ENCODE results near the gene PRM3. TPM values are rescaled to one million over a fixed set of nuclear protein-coding genes. Genes with fewer than 3 reads are reported as not detected.

PRM3 gene
- total and polyA plus RNA-seq, 4 donors = not detected

DNA sequence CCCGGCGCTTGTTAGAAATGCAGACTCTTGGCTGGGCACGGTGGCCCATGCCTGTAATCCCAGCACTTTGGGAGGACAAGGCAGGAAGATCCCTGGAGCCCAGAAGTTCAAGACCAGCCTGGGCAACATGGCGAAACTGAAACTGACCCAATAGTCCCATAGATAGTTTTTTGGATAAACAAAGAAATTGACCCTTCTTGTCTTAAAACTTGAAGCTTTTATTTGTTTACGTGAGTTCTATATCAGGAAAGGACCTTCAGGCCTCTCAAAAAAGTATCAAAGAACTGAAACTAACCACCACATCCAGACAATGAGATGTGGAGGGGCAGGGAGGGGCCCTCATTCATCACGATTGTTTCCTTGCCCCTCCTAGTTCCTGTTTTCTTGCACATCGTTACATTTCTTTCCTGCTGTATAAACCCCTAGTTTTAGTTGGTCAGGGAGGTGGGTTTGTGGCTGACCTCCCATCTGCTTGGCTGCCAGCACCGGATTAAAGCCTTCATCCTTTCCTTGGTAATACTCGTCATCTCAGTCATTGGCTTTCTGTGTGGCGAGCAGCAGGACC is 37.6 kb upstream of the PRM3 start:
- Histone ChIP-seq H3K9me3 (ENCODE audit: control insufficient read depth in 4 of 4, low read length in 3 of 4) (no peaks in the 10 kb centered on the region), H3K27ac (ENCODE audit: low read depth in 1 of 2, low read length in 2 of 2) (no peak overlapping the region), H3K4me3 (ENCODE audit: low read depth in 1 of 3, low read length in 3 of 3) (no peak overlapping the region), H3K9ac (ENCODE audit: low read depth in 1 of 2, low read length in 2 of 2) (no peak overlapping the region), H3K36me3 (ENCODE audit: control insufficient read depth in 4 of 4, insufficient read depth in 3 of 4, low read depth in 1 of 4, low read length in 3 of 4) (no peaks in the 10 kb centered on the region), H3K27me3 (ENCODE audit: control insufficient read depth in 4 of 4, insufficient read depth in 4 of 4, low read length in 3 of 4) (no peaks in the 10 kb centered on the region), H3K4me1 (ENCODE audit: control insufficient read depth in 4 of 4, insufficient read depth in 4 of 4, low read length in 3 of 4) (peaks cover 0 to 5% (median 1%) of the 10 kb centered on the region in 4 donors)
- TF ChIP-seq EGR1 (IDR thresholded peaks at IDR 0.05; ENCODE audit: low read depth in 2 of 2) = no peak
- TF ChIP-seq, protein P1, sequence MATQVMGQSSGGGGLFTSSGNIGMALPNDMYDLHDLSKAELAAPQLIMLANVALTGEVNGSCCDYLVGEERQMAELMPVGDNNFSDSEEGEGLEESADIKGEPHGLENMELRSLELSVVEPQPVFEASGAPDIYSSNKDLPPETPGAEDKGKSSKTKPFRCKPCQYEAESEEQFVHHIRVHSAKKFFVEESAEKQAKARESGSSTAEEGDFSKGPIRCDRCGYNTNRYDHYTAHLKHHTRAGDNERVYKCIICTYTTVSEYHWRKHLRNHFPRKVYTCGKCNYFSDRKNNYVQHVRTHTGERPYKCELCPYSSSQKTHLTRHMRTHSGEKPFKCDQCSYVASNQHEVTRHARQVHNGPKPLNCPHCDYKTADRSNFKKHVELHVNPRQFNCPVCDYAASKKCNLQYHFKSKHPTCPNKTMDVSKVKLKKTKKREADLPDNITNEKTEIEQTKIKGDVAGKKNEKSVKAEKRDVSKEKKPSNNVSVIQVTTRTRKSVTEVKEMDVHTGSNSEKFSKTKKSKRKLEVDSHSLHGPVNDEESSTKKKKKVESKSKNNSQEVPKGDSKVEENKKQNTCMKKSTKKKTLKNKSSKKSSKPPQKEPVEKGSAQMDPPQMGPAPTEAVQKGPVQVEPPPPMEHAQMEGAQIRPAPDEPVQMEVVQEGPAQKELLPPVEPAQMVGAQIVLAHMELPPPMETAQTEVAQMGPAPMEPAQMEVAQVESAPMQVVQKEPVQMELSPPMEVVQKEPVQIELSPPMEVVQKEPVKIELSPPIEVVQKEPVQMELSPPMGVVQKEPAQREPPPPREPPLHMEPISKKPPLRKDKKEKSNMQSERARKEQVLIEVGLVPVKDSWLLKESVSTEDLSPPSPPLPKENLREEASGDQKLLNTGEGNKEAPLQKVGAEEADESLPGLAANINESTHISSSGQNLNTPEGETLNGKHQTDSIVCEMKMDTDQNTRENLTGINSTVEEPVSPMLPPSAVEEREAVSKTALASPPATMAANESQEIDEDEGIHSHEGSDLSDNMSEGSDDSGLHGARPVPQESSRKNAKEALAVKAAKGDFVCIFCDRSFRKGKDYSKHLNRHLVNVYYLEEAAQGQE (IDR thresholded peaks at IDR 0.05) = no peak
- no peak for TF ChIP-seq HNF4G (IDR thresholded peaks at IDR 0.05)
- TF ChIP-seq, protein P2, sequence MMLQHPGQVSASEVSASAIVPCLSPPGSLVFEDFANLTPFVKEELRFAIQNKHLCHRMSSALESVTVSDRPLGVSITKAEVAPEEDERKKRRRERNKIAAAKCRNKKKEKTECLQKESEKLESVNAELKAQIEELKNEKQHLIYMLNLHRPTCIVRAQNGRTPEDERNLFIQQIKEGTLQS (IDR thresholded peaks at IDR 0.05) = no peak
- TF ChIP-seq, protein P3, sequence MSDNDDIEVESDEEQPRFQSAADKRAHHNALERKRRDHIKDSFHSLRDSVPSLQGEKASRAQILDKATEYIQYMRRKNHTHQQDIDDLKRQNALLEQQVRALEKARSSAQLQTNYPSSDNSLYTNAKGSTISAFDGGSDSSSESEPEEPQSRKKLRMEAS (IDR thresholded peaks at IDR 0.05) = no peak
- no peak for TF ChIP-seq HNF4A (conservative IDR thresholded peaks at IDR 0.05)
- no peak for TF ChIP-seq GABPA (IDR thresholded peaks at IDR 0.05 in 1 of 2, conservative IDR thresholded peaks at IDR 0.05 in 1 of 2)
- TF ChIP-seq FOXA1 (IDR thresholded peaks at IDR 0.05) = no peak
- TF ChIP-seq, protein P4, sequence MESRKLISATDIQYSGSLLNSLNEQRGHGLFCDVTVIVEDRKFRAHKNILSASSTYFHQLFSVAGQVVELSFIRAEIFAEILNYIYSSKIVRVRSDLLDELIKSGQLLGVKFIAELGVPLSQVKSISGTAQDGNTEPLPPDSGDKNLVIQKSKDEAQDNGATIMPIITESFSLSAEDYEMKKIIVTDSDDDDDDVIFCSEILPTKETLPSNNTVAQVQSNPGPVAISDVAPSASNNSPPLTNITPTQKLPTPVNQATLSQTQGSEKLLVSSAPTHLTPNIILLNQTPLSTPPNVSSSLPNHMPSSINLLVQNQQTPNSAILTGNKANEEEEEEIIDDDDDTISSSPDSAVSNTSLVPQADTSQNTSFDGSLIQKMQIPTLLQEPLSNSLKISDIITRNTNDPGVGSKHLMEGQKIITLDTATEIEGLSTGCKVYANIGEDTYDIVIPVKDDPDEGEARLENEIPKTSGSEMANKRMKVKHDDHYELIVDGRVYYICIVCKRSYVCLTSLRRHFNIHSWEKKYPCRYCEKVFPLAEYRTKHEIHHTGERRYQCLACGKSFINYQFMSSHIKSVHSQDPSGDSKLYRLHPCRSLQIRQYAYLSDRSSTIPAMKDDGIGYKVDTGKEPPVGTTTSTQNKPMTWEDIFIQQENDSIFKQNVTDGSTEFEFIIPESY (IDR thresholded peaks at IDR 0.05) = no peak
- no peak for TF ChIP-seq RAD21 (IDR thresholded peaks at IDR 0.05)
- no peak for TF ChIP-seq TAF1 (conservative IDR thresholded peaks at IDR 0.05)
- no peak for TF ChIP-seq YY1 (IDR thresholded peaks at IDR 0.05)
- no peak for TF ChIP-seq NR2F2 (IDR thresholded peaks at IDR 0.05)
- TF ChIP-seq SP1 (IDR thresholded peaks at IDR 0.05) = no peak
- TF ChIP-seq, protein P5, sequence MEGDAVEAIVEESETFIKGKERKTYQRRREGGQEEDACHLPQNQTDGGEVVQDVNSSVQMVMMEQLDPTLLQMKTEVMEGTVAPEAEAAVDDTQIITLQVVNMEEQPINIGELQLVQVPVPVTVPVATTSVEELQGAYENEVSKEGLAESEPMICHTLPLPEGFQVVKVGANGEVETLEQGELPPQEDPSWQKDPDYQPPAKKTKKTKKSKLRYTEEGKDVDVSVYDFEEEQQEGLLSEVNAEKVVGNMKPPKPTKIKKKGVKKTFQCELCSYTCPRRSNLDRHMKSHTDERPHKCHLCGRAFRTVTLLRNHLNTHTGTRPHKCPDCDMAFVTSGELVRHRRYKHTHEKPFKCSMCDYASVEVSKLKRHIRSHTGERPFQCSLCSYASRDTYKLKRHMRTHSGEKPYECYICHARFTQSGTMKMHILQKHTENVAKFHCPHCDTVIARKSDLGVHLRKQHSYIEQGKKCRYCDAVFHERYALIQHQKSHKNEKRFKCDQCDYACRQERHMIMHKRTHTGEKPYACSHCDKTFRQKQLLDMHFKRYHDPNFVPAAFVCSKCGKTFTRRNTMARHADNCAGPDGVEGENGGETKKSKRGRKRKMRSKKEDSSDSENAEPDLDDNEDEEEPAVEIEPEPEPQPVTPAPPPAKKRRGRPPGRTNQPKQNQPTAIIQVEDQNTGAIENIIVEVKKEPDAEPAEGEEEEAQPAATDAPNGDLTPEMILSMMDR (IDR thresholded peaks at IDR 0.05; ENCODE audit: low read depth, low read length, missing input control) = no peak
- no peak for TF ChIP-seq JUND (IDR thresholded peaks at IDR 0.05)
- no peak for TF ChIP-seq FOXA2 (IDR thresholded peaks at IDR 0.05)
- no peak for TF ChIP-seq RXRA (IDR thresholded peaks at IDR 0.05)
- DNase-seq (ENCODE audit: low spot score) = no peak
- WGBS = 82% methylated on average over 10 of the region's 10 CpGs
